Right forelimb (tissue), 1 donor: Measurements from ENCODE around the gene GCLC.

Experiments used
- DNase-seq: peaks from one replicate; pipeline ENCODE4 v3.0.0-alpha.2; 2018

GCLC gene

GRCh38 chr6:53523511-53524454 lies 21.1 kb downstream of the GCLC start:
- no peak for DNase-seq

GRCh38 chr6:53520320-53520928 lies 24.5 kb downstream of the GCLC start:
- no peak for DNase-seq

GRCh38 chr6:53518862-53519261 lies 26.0 kb downstream of the GCLC start:
- no peak for DNase-seq

GRCh38 chr6:53517021-53517420 lies 27.9 kb downstream of the GCLC start:
- no peak for DNase-seq

DNA sequence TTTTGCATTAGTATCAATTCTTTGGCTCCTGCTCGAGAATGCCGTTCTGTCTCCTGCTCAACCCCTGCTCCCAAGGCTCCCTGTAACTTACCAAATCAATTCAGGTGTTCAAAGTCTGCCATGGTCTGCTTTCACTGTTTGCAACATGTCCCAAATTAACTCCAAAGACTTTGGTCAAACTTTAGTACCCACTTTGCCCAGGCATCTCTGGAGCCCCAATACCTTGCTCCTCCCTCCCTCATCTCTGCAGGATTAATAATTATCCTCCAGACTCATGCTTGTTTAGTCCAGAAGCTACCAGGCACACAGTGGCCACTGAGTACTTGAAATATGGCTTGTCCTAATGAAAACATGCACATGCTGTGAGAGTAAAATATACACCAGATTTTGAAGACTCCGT lies 30.2 kb downstream of the GCLC start:
- DNase-seq: no peak

DNA sequence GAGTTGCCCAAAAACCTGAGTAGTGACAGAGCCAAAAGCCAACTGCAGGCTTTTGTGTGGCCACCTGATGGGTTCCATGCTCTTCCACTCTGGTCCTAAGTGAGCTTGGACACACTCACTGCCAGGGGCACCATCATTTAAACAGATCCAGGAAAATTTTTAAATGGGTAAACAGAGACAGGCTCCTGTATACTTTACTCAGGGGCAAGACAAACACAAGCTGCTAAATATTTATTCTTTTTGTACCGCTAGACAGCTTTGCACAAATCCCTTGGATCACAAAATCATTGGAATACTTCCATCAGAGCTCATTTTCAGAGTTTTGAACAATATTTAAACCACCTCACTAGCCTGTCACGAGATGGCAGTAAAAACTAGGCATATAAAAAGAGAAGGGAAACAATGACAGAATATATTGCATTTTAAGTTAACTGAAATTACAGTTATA lies 31.4 kb downstream of the GCLC start:
- no peak for DNase-seq

DNA sequence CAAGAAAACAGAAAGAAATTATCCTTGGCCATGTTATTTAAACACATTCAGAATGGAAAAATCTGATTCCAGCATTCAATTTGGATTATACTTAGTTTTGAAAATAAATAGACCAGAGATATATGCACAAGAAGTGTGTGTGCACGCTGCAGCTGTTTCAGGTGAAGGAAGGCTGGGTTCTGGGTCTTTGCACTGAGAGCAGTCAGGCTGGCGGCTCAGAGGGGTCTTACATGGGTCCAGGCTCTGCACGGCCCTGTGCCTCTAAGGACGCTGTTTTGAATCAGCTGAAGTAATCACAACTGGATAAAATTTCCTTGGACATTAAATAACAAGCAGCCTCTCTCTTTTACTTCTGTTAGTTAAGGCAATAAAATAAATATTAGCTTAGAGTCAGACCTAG lies 31.8 kb downstream of the GCLC start:
- DNase-seq: no peak

DNA sequence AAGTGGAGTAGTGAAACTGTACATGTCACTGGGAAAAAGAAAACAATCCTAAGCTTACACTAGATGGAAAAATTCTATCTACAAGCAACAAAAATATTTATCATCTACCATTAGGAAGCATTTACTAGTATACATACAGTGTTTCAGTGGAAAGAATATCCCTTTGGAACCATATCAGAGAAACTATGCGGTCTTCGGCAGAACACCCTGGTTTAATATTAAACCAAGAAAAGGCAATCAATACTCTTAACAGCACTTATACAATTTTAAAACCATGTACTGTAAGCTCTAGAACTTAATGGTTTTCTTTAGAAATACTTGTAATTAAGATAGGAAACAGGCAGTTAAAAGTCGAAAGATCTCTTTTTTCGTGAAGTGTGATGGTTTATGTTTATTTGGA lies 32.3 kb downstream of the GCLC start:
- no peak for DNase-seq

GRCh38 chr6:53510746-53511145 lies 34.2 kb downstream of the GCLC start:
- no peak for DNase-seq

DNA sequence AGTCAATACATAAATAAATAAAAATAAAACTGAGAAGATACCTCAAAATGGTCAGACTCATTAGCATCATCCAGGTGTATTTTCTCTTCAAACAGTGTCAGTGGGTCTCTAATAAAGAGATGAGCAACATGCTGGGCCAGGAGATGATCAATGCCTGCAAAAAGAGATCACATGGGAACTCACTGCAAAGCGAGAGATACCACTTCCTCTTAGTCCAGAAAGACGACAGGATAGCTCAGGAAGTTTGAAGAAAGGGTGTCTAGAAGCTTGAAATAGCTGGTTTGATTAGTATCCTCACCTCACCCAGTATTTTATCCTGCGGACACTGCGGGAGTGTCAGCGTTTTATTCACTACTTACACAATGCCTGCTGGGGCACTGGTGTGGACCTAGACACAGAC lies 38.0 kb downstream of the GCLC start:
- DNase-seq: no peak

DNA sequence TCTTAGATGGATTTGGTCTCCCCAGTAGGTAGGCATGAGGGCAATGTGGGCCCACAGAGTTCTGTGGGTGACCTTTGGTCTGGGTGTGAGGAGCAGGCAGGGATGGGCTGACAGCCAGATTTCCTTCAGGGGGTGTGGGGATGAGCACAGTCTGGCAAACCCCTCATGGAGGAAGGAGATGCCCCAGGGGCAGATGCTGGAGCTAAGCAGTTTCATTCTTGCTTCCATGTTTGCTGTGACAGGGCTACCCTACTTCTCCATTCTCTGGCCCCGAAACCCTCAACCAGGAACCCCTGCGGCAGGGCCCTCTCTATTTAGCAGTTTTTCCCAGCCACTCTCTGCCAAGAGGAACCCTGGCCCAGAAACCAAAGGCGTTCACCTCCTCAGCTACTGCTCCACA lies 40.4 kb downstream of the GCLC start:
- no peak for DNase-seq

GRCh38 chr6:53503060-53503459 lies 41.8 kb downstream of the GCLC start:
- DNase-seq: no peak

DNA sequence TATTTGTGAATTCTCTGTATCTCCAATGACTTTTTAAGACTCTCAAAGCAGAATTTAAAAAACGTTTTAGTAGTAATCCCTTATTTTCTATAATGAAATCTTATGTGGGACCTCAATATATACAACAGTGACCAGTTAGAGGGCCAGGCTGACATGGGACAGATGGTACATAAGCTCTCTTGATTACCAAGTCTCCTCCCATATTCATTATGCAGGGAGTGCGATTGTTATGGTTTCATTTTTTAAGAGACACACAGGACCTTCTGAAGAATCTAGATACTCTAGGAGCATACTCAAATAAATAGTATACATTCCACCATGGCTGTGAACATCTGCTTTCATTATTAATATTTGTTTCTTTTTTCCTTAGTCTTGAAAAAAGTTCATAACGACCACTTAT lies 43.5 kb downstream of the GCLC start:
- no peak for DNase-seq

DNA sequence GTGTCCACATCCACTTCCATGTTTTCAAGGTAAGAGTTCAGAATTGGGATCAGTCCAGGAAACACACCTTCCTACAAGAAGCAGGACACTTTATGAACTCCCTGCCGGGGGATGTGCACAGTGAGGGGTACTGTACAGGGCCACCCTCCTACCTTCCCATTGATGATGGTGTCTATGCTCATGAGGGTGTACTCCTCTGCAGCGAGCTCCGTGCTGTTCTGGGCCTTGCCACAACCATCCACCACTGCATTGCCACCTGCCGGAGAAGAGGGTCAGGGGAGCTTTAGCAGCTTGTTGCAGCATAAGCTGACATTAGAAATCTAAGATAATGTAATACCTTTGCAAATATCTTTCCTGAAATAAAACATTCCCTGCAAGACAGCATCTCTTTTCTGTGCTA lies 44.8 kb downstream of the GCLC start:
- DNase-seq: no peak

- no peak for DNase-seq
Measured at GRCh38 chr6:53499094-53499493, 45.8 kb downstream of the GCLC start.

GRCh38 chr6:53498649-53499048 lies 46.3 kb downstream of the GCLC start:
- no peak for DNase-seq

- DNase-seq: no peak
Measured at GRCh38 chr6:53497905-53498304, 47.0 kb downstream of the GCLC start.

- DNase-seq: no peak
Measured at GRCh38 chr6:53496797-53497375, 48.0 kb downstream of the GCLC start.

- no peak for DNase-seq
Measured at GRCh38 chr6:53495506-53496499, 49.1 kb downstream of the GCLC start.

DNA sequence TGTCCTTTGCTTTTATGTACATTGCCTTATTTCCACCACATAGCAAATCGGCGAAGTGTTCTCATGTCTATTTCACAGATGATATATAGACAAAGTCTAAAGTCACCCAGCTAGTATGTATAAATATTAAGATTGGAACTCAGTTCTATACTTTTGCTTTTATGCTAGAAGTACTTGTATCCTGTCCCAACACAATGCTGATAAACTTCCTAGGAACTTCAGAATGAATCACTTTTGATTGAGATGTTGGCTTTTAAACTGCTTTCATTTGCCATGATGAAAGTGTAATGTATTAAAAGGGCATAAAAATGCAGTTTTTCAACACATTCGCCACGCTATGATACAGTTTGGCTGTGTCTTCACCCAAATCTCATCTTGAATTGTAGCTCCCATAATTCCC lies 50.8 kb downstream of the GCLC start:
- no peak for DNase-seq

DNA sequence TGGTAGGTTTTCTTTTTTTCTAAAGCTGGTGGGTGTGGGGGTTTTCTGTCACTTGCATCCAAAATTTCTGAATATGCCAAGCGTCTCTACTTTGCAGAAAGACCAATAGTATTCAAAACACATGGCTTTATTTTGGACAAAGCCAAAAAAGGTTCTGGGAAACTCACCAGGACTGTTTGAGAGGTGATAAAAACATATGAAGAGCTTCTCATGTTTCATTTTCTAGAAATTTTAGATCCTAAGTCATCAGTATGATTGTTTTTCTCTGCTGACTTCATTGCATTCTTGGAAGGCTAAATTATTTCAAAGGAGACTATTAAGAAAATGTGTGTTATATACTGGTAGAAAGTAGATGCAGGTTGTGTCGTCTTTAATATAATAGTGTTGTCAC lies 51.3 kb downstream of the GCLC start:
- no peak for DNase-seq

GRCh38 chr6:53492860-53493634 lies 51.9 kb downstream of the GCLC start:
- DNase-seq: peak; percentile 51
